GM19035 (cell line): ENCODE data around the gene MYL12B.

Experiments
- ATAC-seq: cut with Tn5 transposase; IDR thresholded peaks from one replicate; pipeline ENCODE4 v1.9.1; 2021; ENCODE audit not compliant: unreplicated experiment

The MYL12B gene

GRCh38 chr18:3234457-3234856 is 27.5 kb upstream of the MYL12B start:
- no peak for ATAC-seq

DNA sequence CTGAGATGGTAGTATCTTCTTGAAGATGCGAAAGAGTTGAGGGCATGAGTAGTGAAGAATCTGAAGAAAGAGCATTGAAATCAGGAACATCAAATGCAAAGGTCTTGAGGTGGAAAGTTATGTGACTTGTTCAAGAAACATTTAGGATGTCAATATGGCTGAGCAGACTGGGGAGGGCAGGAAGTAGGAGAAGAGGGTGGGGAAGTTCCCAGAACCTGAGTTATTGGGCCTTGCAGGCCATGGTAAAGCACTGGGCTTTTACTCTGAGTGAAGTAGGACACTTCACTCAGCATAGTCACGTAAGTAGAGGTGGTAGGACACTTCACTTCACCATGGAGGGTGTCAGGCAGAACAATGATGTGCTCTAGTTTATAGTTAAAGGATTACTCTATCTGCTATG is 26.1 kb upstream of the MYL12B start:
- no peak for ATAC-seq

GRCh38 chr18:3236470-3236869 is 25.5 kb upstream of the MYL12B start:
- no peak for ATAC-seq

- no peak for ATAC-seq
Observed at GRCh38 chr18:3238742-3239141, 23.2 kb upstream of the MYL12B start.

- no peak for ATAC-seq
Observed at GRCh38 chr18:3245185-3245564, 16.8 kb upstream of the MYL12B start.

DNA sequence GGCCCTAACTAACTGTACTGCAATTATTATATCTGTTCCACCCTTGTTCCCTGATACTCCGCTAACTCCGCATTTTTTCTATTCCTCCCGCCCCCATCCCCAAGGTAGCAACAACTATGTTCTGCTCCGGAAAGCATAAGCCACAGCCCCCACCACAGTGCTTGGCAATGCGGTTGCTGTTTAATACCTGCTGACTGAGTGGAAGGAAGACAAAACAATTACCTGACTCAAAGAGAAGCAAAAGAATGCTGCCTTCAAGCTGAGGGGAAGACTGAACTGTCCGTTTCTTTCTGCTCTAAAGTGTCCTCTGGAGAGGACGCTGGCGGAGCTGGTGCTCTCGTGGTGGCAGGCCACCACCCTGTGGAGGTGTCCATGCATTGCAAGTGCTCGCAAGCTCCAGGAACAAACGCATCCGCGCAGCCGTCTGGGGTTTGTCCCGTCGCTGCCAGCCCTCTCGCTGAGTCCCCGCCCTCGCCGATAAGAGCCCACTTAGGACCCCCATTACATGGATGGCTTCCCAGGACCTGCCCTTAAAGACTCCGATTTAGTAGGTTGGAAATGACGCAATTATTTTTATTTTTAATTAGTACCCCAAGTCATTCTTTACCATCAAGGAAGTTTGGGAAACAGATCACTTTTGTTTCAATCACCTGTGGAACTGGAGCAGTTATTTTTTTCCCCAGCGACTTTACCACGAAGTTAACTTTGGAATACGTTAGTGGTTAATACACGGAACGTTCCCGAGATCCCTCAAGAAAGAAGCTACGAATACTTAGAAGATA is 15.9 kb upstream of the MYL12B start:
- ATAC-seq, result peak; percentile 45

DNA sequence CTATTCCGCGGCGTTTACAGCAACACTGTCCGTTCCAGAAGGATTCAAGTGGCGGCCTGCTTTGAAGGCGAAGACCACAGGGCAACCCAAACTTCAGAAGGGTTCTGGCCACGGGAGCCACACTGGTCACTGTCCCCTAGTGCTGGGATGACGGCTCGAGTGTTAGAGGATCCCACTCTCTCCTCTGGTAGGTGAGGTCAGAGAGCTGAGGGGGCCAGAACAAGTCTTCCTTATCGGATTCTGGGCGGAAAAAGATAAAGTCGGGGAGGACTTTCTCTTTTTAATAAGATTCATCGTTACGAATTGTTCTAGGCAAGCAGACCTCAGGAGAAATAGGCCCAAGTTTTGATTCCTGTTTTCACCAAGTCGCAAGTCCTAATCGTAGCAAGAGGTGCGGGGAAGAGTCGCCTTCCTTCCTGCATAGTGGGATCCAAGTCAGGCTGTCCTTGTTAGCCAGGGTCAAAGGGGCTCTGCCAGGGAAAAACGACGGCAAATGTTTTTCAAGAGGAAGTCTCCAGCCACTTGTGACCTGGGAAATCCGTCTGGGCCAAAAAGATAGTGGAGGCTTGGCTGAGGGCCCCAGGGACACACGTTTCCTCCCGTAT is 15.2 kb upstream of the MYL12B start:
- ATAC-seq, result no peak

GRCh38 chr18:3247240-3248061 is 14.5 kb upstream of the MYL12B start, which contains the start of gene MYL12A:
Gene MYL12A, plus strand, starts transcription at chr18:3247801. Its CDS starts 5,447 bp downstream, at chr18:3253248.
- ATAC-seq, result peak; percentile 85

GRCh38 chr18:3248062-3248657 is 13.8 kb upstream of the MYL12B start:
- ATAC-seq, result no peak

DNA sequence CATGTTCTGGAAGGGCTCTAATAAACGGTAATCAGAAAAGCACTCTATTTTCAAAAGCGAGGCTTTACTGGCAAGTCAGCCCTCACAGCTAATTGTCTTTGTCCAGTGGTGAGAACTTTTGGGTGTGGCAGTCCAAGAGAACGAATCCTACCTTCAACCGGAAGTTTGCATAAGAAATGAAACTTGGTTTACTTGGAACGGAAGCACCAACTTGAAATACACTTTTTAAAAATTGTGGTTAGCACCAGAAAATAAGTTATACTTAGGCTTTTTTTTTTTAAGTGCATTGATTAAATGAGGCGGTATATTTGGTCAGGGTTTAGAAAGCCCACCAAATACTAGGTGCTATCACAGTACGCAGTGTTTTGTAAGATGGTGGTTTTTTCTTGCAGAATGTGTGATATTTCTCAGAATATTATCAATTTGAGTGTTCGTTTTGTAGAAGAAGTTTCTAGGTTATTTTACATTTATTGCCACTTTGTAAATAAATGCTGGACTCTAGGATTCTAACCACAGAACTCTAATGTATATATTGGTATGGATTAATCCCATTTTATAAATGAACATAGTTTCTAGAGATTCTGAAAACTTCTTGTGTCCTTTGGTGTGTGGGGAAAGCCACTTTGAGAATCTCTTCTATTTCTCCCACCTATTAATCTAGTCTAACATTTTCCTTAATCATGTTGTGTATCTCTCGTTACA is 13.1 kb upstream of the MYL12B start:
- ATAC-seq, result no peak

DNA sequence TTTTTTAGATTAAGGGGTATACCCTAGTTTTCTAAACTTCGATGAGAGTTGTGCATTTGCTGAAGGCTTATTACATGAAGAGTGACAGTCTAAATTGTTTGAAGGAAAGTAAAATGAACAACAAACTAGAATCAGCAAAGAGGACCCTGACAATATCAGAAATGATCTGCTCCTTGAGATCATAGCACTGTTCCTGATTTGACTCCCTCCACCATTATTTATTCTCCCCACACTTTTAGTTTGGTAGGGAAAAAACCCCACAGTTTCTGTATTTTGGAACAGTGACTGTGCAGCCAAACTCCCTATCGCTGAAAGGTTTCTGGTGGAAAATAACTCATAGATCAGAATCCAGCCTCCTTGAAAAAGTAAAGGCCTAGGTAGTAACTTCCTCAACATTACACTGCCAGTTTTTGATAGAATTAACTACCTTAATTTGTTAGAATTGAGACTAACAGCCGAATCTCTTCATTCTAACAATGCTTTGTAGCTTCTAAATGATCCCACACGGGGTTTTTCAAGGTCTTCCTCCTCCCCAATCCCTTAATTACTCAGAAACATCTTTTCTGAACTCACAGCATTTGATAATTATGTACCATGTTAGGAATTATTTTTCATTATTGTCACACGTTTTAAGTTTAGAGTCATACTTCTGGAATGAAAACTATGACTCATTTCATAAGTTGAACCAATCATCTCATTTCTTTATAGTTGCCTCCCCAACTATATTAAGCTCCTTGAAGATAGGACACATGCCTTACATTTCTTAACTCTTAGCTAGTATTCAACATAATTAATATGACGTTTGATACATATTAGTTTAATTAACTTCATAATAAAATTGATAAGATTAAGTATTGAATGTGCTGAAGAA is 11.5 kb upstream of the MYL12B start:
- no peak for ATAC-seq

GRCh38 chr18:3251249-3251962 is 10.5 kb upstream of the MYL12B start:
- no peak for ATAC-seq

DNA sequence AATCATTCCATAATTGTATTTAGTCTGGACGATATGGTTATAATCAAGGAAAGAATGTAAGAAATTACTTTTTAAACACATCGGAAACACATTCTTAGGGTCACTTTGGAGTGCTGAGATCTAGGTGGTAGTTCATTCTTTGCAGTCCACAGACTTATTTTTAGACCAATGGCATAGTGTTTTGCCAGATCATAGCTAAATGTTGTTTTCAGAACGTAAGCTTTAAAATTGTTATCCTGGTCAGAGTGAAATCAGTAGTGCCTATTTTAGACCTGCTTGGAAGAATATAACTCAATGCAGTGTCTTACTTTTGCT is 10.0 kb upstream of the MYL12B start:
- no peak for ATAC-seq

- no peak for ATAC-seq
Observed at GRCh38 chr18:3252843-3253242, 9.1 kb upstream of the MYL12B start.

DNA sequence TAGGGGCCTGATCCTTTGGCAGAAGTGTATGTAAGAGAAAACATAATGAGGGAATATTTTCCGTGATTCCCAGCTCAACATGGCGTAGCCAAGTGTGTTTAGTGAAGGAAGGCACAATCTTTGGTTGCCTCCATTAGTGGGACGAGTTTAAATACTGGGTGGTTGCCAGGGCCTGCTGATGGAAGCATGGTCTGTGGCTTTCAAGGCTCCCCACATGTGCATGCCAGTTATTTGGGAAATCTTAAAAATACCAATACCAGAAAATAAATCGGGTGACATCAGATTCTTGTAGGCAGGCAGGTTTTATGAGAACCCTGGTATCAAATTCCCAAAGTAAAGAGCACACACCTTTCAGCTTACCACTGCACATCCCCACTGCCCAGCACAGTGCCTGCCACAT is 7.2 kb upstream of the MYL12B start:
- no peak for ATAC-seq

DNA sequence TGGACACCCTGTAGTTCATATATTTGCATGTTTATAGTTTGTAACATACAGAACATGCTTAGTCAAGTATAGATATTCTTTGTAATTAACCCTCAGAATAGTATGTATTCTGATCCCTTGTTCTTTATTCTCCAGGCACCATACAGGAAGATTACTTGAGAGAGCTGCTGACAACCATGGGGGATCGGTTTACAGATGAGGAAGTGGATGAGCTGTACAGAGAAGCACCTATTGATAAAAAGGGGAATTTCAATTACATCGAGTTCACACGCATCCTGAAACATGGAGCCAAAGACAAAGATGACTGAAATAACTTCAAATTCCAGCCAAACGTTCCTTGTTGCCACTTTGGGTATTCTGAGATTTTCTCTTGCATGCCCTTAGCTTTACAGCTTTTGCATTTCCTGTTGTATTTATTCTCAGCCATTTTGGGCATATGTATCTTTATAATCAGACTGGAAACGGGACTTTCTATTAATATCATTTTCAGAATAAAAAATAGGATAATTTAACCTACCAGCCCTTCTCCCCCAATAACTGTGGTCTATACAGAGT is 6.2 kb upstream of the MYL12B start:
- no peak for ATAC-seq

- ATAC-seq, result no peak
Observed at GRCh38 chr18:3256693-3257626, 5.0 kb upstream of the MYL12B start.

- no peak for ATAC-seq
Observed at GRCh38 chr18:3257627-3258120, 4.3 kb upstream of the MYL12B start.
